Epithelial cell of esophagus (primary cell): ENCODE measurements around the gene MTHFD1L.

Experiments
- DNase-seq: peaks from one replicate; pipeline ENCODE4 v3.0.0; 2010; ENCODE audit warnings: low read depth
- H3K4me3 ChIP-seq: 2 replicates; pipeline ENCODE4 v1.5.1; 2011; ENCODE audit warnings: mild to moderate bottlenecking, low read length, control low read depth
- TF ChIP-seq, protein P1 (sequence below): IDR thresholded peaks from 2 replicates; pipeline ENCODE4 v1.5.1; 2011; ENCODE audit warnings: low read depth, mild to moderate bottlenecking, low read length, control low read depth, inconsistent platforms; ENCODE audit not compliant: insufficient read depth; ENCODE audit errors: missing control alignments

MTHFD1L gene

DNA sequence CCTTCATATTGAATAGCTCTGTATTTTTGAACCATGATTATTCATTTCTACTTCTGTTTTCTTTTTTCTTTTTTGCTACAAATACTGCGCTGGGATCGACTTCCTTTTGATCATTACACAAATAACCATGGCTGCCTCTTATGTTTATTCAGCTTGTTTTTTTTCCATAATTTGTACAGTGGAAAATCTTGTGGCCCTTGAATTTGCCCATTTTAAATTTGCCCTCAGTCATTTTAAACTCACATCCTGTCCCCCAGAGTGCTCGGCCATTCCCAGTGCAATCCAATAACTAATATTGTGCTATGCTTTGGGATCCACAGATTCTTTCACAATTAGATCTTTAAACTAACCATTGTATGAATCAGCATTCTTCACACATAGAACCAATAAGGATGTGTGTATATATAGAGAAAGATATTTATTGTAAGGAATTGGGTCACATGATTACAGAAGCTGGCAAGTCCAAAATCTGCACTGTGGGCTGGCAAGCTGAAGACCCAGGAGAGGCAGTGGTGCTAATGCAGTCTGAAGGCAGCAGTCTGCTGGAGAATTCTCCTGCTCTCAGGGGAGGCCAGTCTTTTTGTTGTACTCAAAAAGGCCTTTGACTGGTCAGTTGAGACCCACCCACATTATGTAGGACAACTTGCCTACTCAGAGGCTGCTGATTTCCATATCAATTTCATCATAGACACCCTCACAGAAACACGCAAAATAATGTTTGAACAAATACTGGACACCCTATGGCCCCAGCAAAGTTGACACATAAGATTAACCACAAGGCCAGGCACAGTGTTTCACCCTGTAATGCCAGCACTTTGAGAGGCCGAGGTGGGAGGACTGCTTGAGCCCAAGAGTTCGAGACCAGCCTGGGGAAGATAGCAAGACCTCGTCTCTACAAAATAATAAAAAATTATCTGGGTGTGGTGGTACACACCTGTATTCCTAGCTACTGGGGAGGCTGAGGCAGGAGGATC is 147.1 kb downstream of the MTHFD1L start:
- DNase-seq, result no peak
- no peak overlapping the region for H3K4me3 ChIP-seq
- TF ChIP-seq, protein P1, sequence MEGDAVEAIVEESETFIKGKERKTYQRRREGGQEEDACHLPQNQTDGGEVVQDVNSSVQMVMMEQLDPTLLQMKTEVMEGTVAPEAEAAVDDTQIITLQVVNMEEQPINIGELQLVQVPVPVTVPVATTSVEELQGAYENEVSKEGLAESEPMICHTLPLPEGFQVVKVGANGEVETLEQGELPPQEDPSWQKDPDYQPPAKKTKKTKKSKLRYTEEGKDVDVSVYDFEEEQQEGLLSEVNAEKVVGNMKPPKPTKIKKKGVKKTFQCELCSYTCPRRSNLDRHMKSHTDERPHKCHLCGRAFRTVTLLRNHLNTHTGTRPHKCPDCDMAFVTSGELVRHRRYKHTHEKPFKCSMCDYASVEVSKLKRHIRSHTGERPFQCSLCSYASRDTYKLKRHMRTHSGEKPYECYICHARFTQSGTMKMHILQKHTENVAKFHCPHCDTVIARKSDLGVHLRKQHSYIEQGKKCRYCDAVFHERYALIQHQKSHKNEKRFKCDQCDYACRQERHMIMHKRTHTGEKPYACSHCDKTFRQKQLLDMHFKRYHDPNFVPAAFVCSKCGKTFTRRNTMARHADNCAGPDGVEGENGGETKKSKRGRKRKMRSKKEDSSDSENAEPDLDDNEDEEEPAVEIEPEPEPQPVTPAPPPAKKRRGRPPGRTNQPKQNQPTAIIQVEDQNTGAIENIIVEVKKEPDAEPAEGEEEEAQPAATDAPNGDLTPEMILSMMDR, result no peak

DNA sequence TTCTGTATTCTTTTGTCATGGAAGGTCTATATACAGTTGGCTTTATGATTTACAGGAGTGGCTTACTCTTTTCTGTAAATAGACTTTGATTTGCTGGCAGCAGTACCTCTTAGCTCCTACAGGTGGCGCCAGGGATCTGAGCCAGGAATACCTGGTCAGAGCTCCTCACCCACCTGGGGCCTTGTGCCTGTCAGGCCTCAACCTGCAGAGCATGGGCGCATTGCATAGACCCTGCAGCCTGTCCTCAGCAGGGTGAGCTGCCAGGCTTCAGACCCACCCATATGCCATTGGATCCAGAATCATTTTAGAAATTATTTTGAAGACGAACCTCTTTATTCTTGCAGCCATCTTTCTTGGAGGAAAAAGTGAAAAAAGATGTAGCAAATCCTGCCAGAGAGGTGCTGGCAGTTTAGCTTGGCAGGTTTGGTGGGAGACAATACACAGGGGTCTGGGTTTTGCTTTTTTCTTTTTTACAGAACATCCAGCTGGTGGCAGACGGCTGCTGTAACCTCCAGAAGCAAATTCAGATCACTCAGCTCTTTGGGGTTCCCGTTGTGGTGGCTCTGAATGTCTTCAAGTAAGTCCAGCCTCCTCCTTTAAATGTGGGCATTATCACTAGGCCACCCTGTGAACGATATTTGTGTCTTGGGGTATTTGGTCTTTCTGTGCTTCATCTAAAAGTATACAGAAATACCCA is 149.1 kb downstream of the MTHFD1L start:
- H3K4me3 ChIP-seq, result no peak overlapping the region
- TF ChIP-seq, protein P1, result peak; percentile 98
- DNase-seq, result peak; percentile 78

DNA sequence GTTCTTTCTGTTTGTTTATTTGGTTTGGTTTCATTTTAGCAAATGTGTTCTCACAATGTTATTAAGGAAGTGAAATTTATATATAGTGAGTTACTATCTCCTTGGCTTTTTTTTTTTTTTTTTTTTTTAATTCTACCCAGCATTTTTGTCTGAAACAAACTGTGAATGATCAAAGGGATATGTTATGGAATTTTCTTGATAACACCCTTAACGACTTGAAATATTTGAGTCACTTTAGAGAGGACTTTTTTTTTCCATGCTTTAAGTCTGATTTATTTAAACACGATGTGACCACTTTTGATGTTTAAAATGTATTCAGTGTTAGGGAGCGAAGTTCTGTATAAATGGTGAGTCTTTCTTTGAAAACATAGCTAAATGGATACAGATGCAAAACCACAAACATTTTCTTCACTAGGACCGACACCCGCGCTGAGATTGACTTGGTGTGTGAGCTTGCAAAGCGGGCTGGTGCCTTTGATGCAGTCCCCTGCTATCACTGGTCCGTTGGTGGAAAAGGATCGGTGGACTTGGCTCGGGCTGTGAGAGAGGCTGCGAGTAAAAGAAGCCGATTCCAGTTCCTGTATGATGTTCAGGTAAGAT is 149.7 kb downstream of the MTHFD1L start:
- TF ChIP-seq, protein P1, result no peak
- no peak overlapping the region for H3K4me3 ChIP-seq
- no peak for DNase-seq

DNA sequence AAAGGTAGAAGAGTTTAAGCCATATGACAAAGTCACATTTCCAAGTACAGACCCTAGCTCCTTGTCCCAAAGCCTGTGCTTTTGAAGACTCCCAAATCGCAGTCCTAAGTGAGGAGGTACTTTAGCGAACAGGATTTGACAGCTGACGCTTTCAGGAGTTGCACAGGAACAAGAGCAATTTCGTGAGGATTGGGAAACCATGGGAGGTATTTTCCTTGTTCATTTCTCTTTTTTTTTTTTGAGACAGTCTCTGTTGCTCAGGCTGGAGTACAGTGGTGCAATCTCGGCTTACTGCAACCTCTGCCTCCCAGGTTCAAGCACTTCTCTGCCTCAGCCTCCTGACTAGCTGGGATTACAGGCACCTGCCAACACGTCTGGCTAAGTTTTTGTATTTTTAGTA is 150.6 kb downstream of the MTHFD1L start:
- TF ChIP-seq, protein P1, result no peak
- H3K4me3 ChIP-seq, result no peak overlapping the region
- DNase-seq, result no peak

DNA sequence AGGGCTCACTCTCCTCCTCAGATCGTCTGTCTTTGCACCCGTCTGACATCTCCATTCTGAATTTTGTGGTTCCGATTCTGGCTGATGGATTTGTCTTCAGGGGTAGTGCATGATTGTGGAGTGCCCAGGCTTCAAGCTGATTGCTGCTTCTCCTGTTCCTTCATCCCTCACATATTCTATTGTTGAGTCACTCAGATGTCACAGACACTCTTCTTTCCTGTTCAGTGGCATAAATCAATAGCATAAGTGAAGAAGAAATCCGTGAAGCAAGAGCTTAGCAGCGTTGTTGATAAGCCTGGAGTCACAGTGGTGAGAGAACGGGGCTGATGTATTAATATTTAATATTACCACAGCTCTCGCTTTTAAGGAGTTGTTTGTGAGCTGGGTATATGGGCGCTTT is 152.5 kb downstream of the MTHFD1L start:
- DNase-seq, result no peak
- TF ChIP-seq, protein P1, result no peak
- no peak overlapping the region for H3K4me3 ChIP-seq

DNA sequence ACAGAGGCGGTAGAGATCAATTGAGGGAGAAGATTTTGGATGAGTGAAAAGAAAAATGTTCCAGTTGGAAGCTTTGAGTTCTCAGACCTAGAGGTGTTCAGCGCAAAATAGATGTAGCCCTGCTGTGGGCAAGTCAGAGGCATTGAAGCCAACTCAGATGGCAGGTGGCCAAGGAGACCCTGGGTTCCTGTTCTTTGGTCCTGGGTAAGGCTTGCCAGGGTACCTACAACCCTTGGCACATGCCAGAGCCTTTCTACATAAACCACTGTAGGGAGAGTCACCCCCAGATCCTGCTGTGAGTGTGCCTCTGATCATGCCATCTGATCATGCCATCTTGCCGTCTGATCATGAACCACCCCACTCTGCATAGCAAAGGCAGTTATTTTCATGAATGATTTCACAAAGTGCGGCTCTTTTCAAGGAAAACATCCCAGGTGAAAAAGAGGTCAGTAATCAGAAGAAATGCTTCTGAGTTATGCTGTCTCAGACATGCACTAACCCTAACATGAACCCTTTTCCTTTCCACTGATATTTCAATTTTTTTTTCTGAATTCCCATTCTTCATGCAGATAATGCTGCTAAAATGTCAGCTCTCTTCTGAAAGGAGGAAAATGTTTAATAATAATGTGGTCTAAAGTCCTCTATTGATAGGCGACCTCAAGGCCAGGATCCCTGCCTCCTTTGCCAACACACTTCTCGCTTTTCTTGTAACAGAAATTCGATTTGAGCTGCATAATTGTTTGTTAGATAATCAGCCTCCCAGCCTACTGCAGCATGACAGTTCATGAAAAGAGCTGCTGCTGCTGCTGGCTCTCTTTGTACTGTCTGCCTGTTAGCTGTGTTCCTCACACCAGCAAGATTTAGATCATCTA is 153.6 kb downstream of the MTHFD1L start:
- no peak for DNase-seq
- TF ChIP-seq, protein P1, result no peak
- no peak overlapping the region for H3K4me3 ChIP-seq
